Astrocyte (in vitro differentiated cells and primary cell): ENCODE data around the gene ADGRA1.

Experiments used
- CTCF ChIP-seq: IDR thresholded peaks from 2 replicates; pipeline ENCODE4 v1.5.1; 2011; ENCODE audit warnings: low read depth, mild to moderate bottlenecking, inconsistent platforms, low read length, moderate library complexity; ENCODE audit not compliant: insufficient read depth
- EZH2 ChIP-seq: IDR thresholded peaks from 2 replicates; pipeline ENCODE4 v1.6.1; 2012; ENCODE audit warnings: mild to moderate bottlenecking, low read length, inconsistent platforms; ENCODE audit not compliant: insufficient read depth

GRCh38 chr10:133162910-133163856, 75.5 kb downstream of the ADGRA1 start:
- TF ChIP-seq CTCF (no peak), EZH2 (no peak)
